ENCODE data around the gene AFTPH.

AFTPH gene

GRCh38 chr2:64523666-64524603 lies at the start of gene AFTPH:
TSS of gene AFTPH (plus strand) at chr2:64524328. CDS start at chr2:64551475, 27,147 bp downstream.
- DNase-seq (ENCODE audit: low read depth), result peak; percentile 96
- peak within 1 kb of the TSS; percentile 81 for H3K4me3 ChIP-seq (ENCODE audit: low read depth, low read length)
- no peak for TF ChIP-seq CTCF (IDR thresholded peaks at IDR 0.05; ENCODE audit: low read depth, low read length, missing control alignments)

GRCh38 chr2:64474636-64475035 lies 49.5 kb upstream of the AFTPH start:
- no peak for TF ChIP-seq CTCF (IDR thresholded peaks at IDR 0.05; ENCODE audit: low read depth, low read length, missing control alignments)
- no peak overlapping the region for H3K4me3 ChIP-seq (ENCODE audit: low read depth, low read length)
- DNase-seq (ENCODE audit: low read depth), result no peak

GRCh38 chr2:64477037-64477436 lies 47.1 kb upstream of the AFTPH start:
- no peak overlapping the region for H3K4me3 ChIP-seq (ENCODE audit: low read depth, low read length)
- DNase-seq (ENCODE audit: low read depth), result no peak
- no peak for TF ChIP-seq CTCF (IDR thresholded peaks at IDR 0.05; ENCODE audit: low read depth, low read length, missing control alignments)

GRCh38 chr2:64477979-64478378 lies 46.1 kb upstream of the AFTPH start:
- no peak for DNase-seq (ENCODE audit: low read depth)
- H3K4me3 ChIP-seq (ENCODE audit: low read depth, low read length), result no peak overlapping the region
- no peak for TF ChIP-seq CTCF (IDR thresholded peaks at IDR 0.05; ENCODE audit: low read depth, low read length, missing control alignments)

- no peak for DNase-seq (ENCODE audit: low read depth)
- no peak for TF ChIP-seq CTCF (IDR thresholded peaks at IDR 0.05; ENCODE audit: low read depth, low read length, missing control alignments)
- no peak overlapping the region for H3K4me3 ChIP-seq (ENCODE audit: low read depth, low read length)
Measured at GRCh38 chr2:64478502-64479230, 45.5 kb upstream of the AFTPH start.

- TF ChIP-seq CTCF (IDR thresholded peaks at IDR 0.05; ENCODE audit: low read depth, low read length, missing control alignments), result no peak
- no peak for DNase-seq (ENCODE audit: low read depth)
- no peak overlapping the region for H3K4me3 ChIP-seq (ENCODE audit: low read depth, low read length)
Measured at GRCh38 chr2:64479259-64480117, 44.6 kb upstream of the AFTPH start.

Measured in GM12864 (cell line).